HEK293 (cell line): Measurements from ENCODE around the gene CCDC51.
A peak's percentile ranks its signal among the peaks of the same experiment; 100 is the strongest.

Source experiments
- CTCF ChIA-PET: fragments of 350-600 bp; formaldehyde crosslinking; extraction: SDS; loops from one replicate; lab custom pipeline; 2021; ENCODE audit warnings: antibody characterized with exemption; lab: Yijun Ruan, JAX
- POLR2A ChIA-PET: fragments of 300-600 bp; formaldehyde crosslinking; extraction: SDS; loops from one replicate; lab custom pipeline; 2020; ENCODE audit warnings: antibody characterized with exemption, inconsistent platforms; lab: Yijun Ruan, JAX
- H3K27ac ChIP-seq: fragments of 200-500 bp; sonication (Bioruptor generic); 2 replicates; pipeline ENCODE4 v1.5.1; 2014; ENCODE audit warnings: low read depth, low read length, control low read depth, inconsistent platforms; ENCODE audit errors: extremely low read depth
- H3K36me3 ChIP-seq, 2 experiments: fragments of 200-500 bp in 1 of 2; sonication (Bioruptor generic) in 1 of 2; 1 replicate in 1 of 2; 2 replicates in 1 of 2; pipeline ENCODE4 v1.5.1; 2014 to 2017; ENCODE audit warnings: inconsistent platforms in 2 of 2, low read length in 2 of 2; ENCODE audit not compliant: control insufficient read depth in 2 of 2, insufficient read depth in 1 of 2
- H3K4me1 ChIP-seq: fragments of 200-500 bp; sonication (Bioruptor generic); 2 replicates; pipeline ENCODE4 v1.5.1; 2014; ENCODE audit warnings: mild to moderate bottlenecking, low read length, inconsistent platforms; ENCODE audit not compliant: control insufficient read depth, insufficient read depth
- H3K4me3 ChIP-seq: 2 replicates; pipeline ENCODE4 v1.5.1; 2011; ENCODE audit warnings: low read depth, mild to moderate bottlenecking, control low read depth, low read length, moderate library complexity
- H3K9me3 ChIP-seq: fragments of 200-500 bp; sonication (Bioruptor generic); 2 replicates; pipeline ENCODE4 v1.5.1; 2014; ENCODE audit warnings: low read depth, low read length, inconsistent platforms; ENCODE audit not compliant: control insufficient read depth, insufficient read depth
- GLIS1 ChIP-seq: fragments of 450-650 bp; formaldehyde crosslinking; IDR thresholded peaks from 2 replicates; pipeline ENCODE4 v1.5.1; 2016; ENCODE audit warnings: missing biosample characterization, missing genetic modification characterization
- HIC1 ChIP-seq: fragments of 450-650 bp; formaldehyde crosslinking; IDR thresholded peaks from 2 replicates; pipeline ENCODE4 v1.5.1; 2016; ENCODE audit warnings: missing biosample characterization, missing genetic modification characterization
- KLF1 ChIP-seq: fragments of 450-650 bp; formaldehyde crosslinking; IDR thresholded peaks from 2 replicates; pipeline ENCODE4 v1.5.1; 2016; ENCODE audit warnings: missing biosample characterization, missing genetic modification characterization
- SP7 ChIP-seq: fragments of 450-650 bp; formaldehyde crosslinking; IDR thresholded peaks from 2 replicates; pipeline ENCODE4 v1.5.1; 2016; ENCODE audit warnings: missing biosample characterization, missing genetic modification characterization
- TRIM28 ChIP-seq: IDR thresholded peaks from 2 replicates; pipeline ENCODE4 v1.6.1; 2011; ENCODE audit warnings: low read length, control low read depth, borderline replicate concordance
- ZBTB17 ChIP-seq: fragments of 450-650 bp; formaldehyde crosslinking; IDR thresholded peaks from 2 replicates; pipeline ENCODE4 v1.5.1; 2016; ENCODE audit warnings: missing biosample characterization, missing genetic modification characterization
- ZBTB20 ChIP-seq: fragments of 450-650 bp; formaldehyde crosslinking; IDR thresholded peaks from 2 replicates; pipeline ENCODE4 v1.5.1; 2016; ENCODE audit warnings: missing biosample characterization, missing genetic modification characterization
- ZEB2 ChIP-seq: fragments of 450-650 bp; formaldehyde crosslinking; IDR thresholded peaks from 2 replicates; pipeline ENCODE4 v1.5.1; 2016; ENCODE audit warnings: missing biosample characterization, missing genetic modification characterization
- ZFHX2 ChIP-seq: fragments of 450-650 bp; formaldehyde crosslinking; conservative IDR thresholded peaks from 2 replicates; pipeline ENCODE4 v1.5.1; 2016; ENCODE audit warnings: missing biosample characterization, missing genetic modification characterization
- ZIC2 ChIP-seq: fragments of 450-650 bp; formaldehyde crosslinking; IDR thresholded peaks from 2 replicates; pipeline ENCODE4 v1.5.1; 2016; ENCODE audit warnings: missing biosample characterization, missing genetic modification characterization
- ZNF202 ChIP-seq: fragments of 450-650 bp; formaldehyde crosslinking; IDR thresholded peaks from 2 replicates; pipeline ENCODE4 v1.5.1; 2016; ENCODE audit warnings: missing biosample characterization, missing genetic modification characterization, borderline replicate concordance
- ZNF280C ChIP-seq: fragments of 450-650 bp; formaldehyde crosslinking; IDR thresholded peaks from 2 replicates; pipeline ENCODE4 v1.5.1; 2016; ENCODE audit warnings: missing biosample characterization, missing genetic modification characterization
- ZNF341 ChIP-seq: fragments of 450-650 bp; formaldehyde crosslinking; IDR thresholded peaks from 2 replicates; pipeline ENCODE4; 2016; ENCODE audit warnings: low read depth, missing biosample characterization, missing genetic modification characterization
- ZNF600 ChIP-seq: fragments of 450-650 bp; formaldehyde crosslinking; IDR thresholded peaks from 2 replicates; pipeline ENCODE4 v1.5.1; 2016; ENCODE audit warnings: missing biosample characterization, missing genetic modification characterization
- ZNF621 ChIP-seq: fragments of 450-650 bp; formaldehyde crosslinking; IDR thresholded peaks from 2 replicates; pipeline ENCODE4 v1.5.1; 2017; ENCODE audit warnings: missing biosample characterization, missing genetic modification characterization
- ZNF707 ChIP-seq: fragments of 450-650 bp; formaldehyde crosslinking; IDR thresholded peaks from 2 replicates; pipeline ENCODE4 v1.5.1; 2016; ENCODE audit warnings: missing biosample characterization, missing genetic modification characterization
- ZNF785 ChIP-seq: fragments of 450-650 bp; formaldehyde crosslinking; IDR thresholded peaks from 2 replicates; pipeline ENCODE4 v1.5.1; 2016; ENCODE audit warnings: missing biosample characterization, missing genetic modification characterization
- TF ChIP-seq, protein P1 (sequence below): fragments of 450-650 bp; formaldehyde crosslinking; IDR thresholded peaks from 2 replicates; pipeline ENCODE4 v1.5.1; 2016; ENCODE audit warnings: missing biosample characterization, missing genetic modification characterization
- TF ChIP-seq, protein P2 (sequence below): fragments of 450-650 bp; formaldehyde crosslinking; IDR thresholded peaks from 2 replicates; pipeline ENCODE4 v1.5.1; 2016; ENCODE audit warnings: missing biosample characterization, missing genetic modification characterization
- TF ChIP-seq, protein P3 (sequence below): fragments of 450-650 bp; formaldehyde crosslinking; IDR thresholded peaks from 2 replicates; pipeline ENCODE4 v1.5.1; 2016; ENCODE audit warnings: missing biosample characterization, missing genetic modification characterization
- TF ChIP-seq, protein P4 (sequence below): IDR thresholded peaks from 2 replicates; pipeline ENCODE4 v1.6.1; 2011; ENCODE audit warnings: mild to moderate bottlenecking, low read depth, low read length, borderline replicate concordance

Gene CCDC51, protein sequence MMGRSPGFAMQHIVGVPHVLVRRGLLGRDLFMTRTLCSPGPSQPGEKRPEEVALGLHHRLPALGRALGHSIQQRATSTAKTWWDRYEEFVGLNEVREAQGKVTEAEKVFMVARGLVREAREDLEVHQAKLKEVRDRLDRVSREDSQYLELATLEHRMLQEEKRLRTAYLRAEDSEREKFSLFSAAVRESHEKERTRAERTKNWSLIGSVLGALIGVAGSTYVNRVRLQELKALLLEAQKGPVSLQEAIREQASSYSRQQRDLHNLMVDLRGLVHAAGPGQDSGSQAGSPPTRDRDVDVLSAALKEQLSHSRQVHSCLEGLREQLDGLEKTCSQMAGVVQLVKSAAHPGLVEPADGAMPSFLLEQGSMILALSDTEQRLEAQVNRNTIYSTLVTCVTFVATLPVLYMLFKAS

GRCh38 chr3:48439820-48440589, at the start of gene CCDC51, which contains the start of gene TMA7:
Gene CCDC51, minus strand, starts transcription at chr3:48440119. Its CDS starts 4,991 bp downstream, at chr3:48435128.
Gene TMA7, plus strand, starts transcription at chr3:48440257. Its CDS starts 40 bp downstream, at chr3:48440297.
- Histone ChIP-seq H3K9me3 (no peaks in the 10 kb centered on the region), H3K4me3 (peak within 1 kb of the TSS; percentile 84), H3K4me1 (no peaks in the 10 kb centered on the region), H3K36me3 (peaks cover 14 to 34% of the 10 kb centered on the region in 2 experiments; a peak in 2 of 3 replicates), H3K27ac (peak within 1 kb of the TSS; percentile 67)
- ChIA-PET CTCF (interaction anchor here (0.7 to 2.8 kb wide), 4 partner anchors 10 to 246 kb away, joined by 3 to 15 read pairs (median 7); partner anchors contain the start of genes PLXNB1 and SLC26A6), POLR2A (interaction anchor here (0.6 to 1.7 kb wide), 15 partner anchors 10 to 252 kb away, joined by 3 to 13 read pairs (median 5); partner anchors contain the start of genes CAMP, CDC25A, PFKFB4 and PLXNB1)
- TF ChIP-seq ZNF280C (tag by site-specific recombination) (no peak), ZIC2 (tag by site-specific recombination) (peak; percentile 24; the same call in 1 of the 2 replicates), TRIM28 (0 out of 2 replicates have a peak, but pooled peaks have one; percentile 25), ZNF707 (no peak), ZNF621 (tag by site-specific recombination) (no peak), SP7 (peak; percentile 28; the same call in 1 of the 2 replicates), KLF1 (tag by site-specific recombination) (peak; percentile 58), ZEB2 (tag by site-specific recombination) (peak; percentile 85), ZBTB17 (tag by site-specific recombination) (peak; percentile 87), ZNF341 (tag by site-specific recombination) (peak; percentile 44; the same call in 1 of the 2 replicates), ZFHX2 (tag by site-specific recombination) (peak; percentile 66; the same call in 1 of the 2 replicates), ZNF202 (tag by site-specific recombination) (no peak), ZBTB20 (tag by site-specific recombination) (peak; percentile 89), ZNF785 (no peak), GLIS1 (tag by site-specific recombination) (peak; percentile 36), ZNF600 (tag by site-specific recombination) (peak; percentile 93), HIC1 (tag by site-specific recombination) (peak; percentile 84)
- TF ChIP-seq, protein P1, sequence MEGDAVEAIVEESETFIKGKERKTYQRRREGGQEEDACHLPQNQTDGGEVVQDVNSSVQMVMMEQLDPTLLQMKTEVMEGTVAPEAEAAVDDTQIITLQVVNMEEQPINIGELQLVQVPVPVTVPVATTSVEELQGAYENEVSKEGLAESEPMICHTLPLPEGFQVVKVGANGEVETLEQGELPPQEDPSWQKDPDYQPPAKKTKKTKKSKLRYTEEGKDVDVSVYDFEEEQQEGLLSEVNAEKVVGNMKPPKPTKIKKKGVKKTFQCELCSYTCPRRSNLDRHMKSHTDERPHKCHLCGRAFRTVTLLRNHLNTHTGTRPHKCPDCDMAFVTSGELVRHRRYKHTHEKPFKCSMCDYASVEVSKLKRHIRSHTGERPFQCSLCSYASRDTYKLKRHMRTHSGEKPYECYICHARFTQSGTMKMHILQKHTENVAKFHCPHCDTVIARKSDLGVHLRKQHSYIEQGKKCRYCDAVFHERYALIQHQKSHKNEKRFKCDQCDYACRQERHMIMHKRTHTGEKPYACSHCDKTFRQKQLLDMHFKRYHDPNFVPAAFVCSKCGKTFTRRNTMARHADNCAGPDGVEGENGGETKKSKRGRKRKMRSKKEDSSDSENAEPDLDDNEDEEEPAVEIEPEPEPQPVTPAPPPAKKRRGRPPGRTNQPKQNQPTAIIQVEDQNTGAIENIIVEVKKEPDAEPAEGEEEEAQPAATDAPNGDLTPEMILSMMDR (tag by site-specific recombination) = peak; percentile 48; the same call in 1 of the 2 replicates
- TF ChIP-seq, protein P2, sequence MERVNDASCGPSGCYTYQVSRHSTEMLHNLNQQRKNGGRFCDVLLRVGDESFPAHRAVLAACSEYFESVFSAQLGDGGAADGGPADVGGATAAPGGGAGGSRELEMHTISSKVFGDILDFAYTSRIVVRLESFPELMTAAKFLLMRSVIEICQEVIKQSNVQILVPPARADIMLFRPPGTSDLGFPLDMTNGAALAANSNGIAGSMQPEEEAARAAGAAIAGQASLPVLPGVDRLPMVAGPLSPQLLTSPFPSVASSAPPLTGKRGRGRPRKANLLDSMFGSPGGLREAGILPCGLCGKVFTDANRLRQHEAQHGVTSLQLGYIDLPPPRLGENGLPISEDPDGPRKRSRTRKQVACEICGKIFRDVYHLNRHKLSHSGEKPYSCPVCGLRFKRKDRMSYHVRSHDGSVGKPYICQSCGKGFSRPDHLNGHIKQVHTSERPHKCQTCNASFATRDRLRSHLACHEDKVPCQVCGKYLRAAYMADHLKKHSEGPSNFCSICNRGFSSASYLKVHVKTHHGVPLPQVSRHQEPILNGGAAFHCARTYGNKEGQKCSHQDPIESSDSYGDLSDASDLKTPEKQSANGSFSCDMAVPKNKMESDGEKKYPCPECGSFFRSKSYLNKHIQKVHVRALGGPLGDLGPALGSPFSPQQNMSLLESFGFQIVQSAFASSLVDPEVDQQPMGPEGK = peak; percentile 51; the same call in 1 of the 2 replicates
- TF ChIP-seq, protein P3, sequence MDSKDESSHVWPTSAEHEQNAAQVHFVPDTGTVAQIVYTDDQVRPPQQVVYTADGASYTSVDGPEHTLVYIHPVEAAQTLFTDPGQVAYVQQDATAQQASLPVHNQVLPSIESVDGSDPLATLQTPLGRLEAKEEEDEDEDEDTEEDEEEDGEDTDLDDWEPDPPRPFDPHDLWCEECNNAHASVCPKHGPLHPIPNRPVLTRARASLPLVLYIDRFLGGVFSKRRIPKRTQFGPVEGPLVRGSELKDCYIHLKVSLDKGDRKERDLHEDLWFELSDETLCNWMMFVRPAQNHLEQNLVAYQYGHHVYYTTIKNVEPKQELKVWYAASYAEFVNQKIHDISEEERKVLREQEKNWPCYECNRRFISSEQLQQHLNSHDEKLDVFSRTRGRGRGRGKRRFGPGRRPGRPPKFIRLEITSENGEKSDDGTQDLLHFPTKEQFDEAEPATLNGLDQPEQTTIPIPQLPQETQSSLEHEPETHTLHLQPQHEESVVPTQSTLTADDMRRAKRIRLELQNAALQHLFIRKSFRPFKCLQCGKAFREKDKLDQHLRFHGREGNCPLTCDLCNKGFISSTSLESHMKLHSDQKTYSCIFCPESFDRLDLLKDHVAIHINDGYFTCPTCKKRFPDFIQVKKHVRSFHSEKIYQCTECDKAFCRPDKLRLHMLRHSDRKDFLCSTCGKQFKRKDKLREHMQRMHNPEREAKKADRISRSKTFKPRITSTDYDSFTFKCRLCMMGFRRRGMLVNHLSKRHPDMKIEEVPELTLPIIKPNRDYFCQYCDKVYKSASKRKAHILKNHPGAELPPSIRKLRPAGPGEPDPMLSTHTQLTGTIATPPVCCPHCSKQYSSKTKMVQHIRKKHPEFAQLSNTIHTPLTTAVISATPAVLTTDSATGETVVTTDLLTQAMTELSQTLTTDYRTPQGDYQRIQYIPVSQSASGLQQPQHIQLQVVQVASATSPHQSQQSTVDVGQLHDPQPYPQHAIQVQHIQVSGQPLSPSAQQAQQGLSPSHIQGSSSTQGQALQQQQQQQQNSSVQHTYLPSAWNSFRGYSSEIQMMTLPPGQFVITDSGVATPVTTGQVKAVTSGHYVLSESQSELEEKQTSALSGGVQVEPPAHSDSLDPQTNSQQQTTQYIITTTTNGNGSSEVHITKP = peak; percentile 73
- TF ChIP-seq, protein P4, sequence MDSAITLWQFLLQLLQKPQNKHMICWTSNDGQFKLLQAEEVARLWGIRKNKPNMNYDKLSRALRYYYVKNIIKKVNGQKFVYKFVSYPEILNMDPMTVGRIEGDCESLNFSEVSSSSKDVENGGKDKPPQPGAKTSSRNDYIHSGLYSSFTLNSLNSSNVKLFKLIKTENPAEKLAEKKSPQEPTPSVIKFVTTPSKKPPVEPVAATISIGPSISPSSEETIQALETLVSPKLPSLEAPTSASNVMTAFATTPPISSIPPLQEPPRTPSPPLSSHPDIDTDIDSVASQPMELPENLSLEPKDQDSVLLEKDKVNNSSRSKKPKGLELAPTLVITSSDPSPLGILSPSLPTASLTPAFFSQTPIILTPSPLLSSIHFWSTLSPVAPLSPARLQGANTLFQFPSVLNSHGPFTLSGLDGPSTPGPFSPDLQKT = peak; percentile 78; the same call in 1 of the 2 replicates
